ENCODE measurements around the gene EFHC2.
"Not testable (repeated sequence)": the region's sequence is repeated elsewhere in the genome, so short reads cannot be mapped to it uniquely, and the experiment has no call there.

EFHC2 gene

GRCh38 chrX:44232081-44232480, 111.4 kb downstream of the EFHC2 start:
- no peak for DNase-seq (ENCODE audit: low read depth in 3 of 3)

- no peak for DNase-seq (ENCODE audit: low read depth in 3 of 3)
Observed at GRCh38 chrX:44228621-44229020, 114.9 kb downstream of the EFHC2 start.

GRCh38 chrX:44227991-44228390, 115.5 kb downstream of the EFHC2 start:
- no peak for DNase-seq (ENCODE audit: low read depth in 3 of 3)

GRCh38 chrX:44225667-44226066, 117.8 kb downstream of the EFHC2 start:
- DNase-seq (ENCODE audit: low read depth in 3 of 3), result no peak

GRCh38 chrX:44224760-44225159, 118.7 kb downstream of the EFHC2 start:
- DNase-seq (ENCODE audit: low read depth in 3 of 3), result no peak

- DNase-seq (ENCODE audit: low read depth in 3 of 3), result no peak
Observed at GRCh38 chrX:44223150-44223549, 120.3 kb downstream of the EFHC2 start.

- DNase-seq (ENCODE audit: low read depth in 3 of 3), result no peak
Observed at GRCh38 chrX:44218465-44218864, 125.0 kb downstream of the EFHC2 start.

- DNase-seq (ENCODE audit: low read depth in 3 of 3), result no peak
Observed at GRCh38 chrX:44216171-44216570, 127.3 kb downstream of the EFHC2 start.

GRCh38 chrX:44203791-44204190, 139.7 kb downstream of the EFHC2 start:
- DNase-seq (ENCODE audit: low read depth in 3 of 3), result no peak

GRCh38 chrX:44202596-44202995, 140.9 kb downstream of the EFHC2 start:
- no peak for DNase-seq (ENCODE audit: low read depth in 3 of 3)

GRCh38 chrX:44189116-44189515, 154.4 kb downstream of the EFHC2 start:
- DNase-seq (ENCODE audit: low read depth in 3 of 3), result no peak

GRCh38 chrX:44187915-44188314, 155.6 kb downstream of the EFHC2 start:
- DNase-seq (ENCODE audit: low read depth in 3 of 3), result not testable (repeated sequence)

- DNase-seq (ENCODE audit: low read depth in 3 of 3), result no peak
Observed at GRCh38 chrX:44183329-44183728, 160.1 kb downstream of the EFHC2 start.

GRCh38 chrX:44178274-44179053, 165.0 kb downstream of the EFHC2 start:
- no peak for DNase-seq (ENCODE audit: low read depth in 3 of 3)

GRCh38 chrX:44175455-44175854, 168.0 kb downstream of the EFHC2 start:
- no peak for DNase-seq (ENCODE audit: low read depth in 3 of 3)

GRCh38 chrX:44174061-44174460, 169.4 kb downstream of the EFHC2 start:
- DNase-seq (ENCODE audit: low read depth in 3 of 3), result no peak

- no peak for DNase-seq (ENCODE audit: low read depth in 3 of 3)
Observed at GRCh38 chrX:44173219-44173618, 170.3 kb downstream of the EFHC2 start.

- no peak for DNase-seq (ENCODE audit: low read depth in 3 of 3)
Observed at GRCh38 chrX:44167116-44167515, 176.4 kb downstream of the EFHC2 start.

GRCh38 chrX:44162964-44163475, 180.5 kb downstream of the EFHC2 start:
- DNase-seq (ENCODE audit: low read depth in 3 of 3), result no peak

- no peak for DNase-seq (ENCODE audit: low read depth in 3 of 3)
Observed at GRCh38 chrX:44157858-44158257, 185.6 kb downstream of the EFHC2 start.

- DNase-seq (ENCODE audit: low read depth in 3 of 3), result no peak
Observed at GRCh38 chrX:44157283-44157682, 186.2 kb downstream of the EFHC2 start.

GRCh38 chrX:44156726-44157125, 186.7 kb downstream of the EFHC2 start:
- no peak for DNase-seq (ENCODE audit: low read depth in 3 of 3)

GRCh38 chrX:44155126-44155525, 188.3 kb downstream of the EFHC2 start:
- no peak for DNase-seq (ENCODE audit: low read depth in 3 of 3)

GRCh38 chrX:44152852-44153251, 190.6 kb downstream of the EFHC2 start:
- DNase-seq (ENCODE audit: low read depth in 3 of 3), result no peak
